GM18526 (cell line): ENCODE results near the gene WDR86.

ENCODE experiments used
- POLR2A ChIP-seq: IDR thresholded peaks from 3 replicates; pipeline ENCODE4 v1.6.1; 2011; ENCODE audit not compliant: insufficient read length; ENCODE audit errors: extremely low read depth

Gene WDR86

DNA sequence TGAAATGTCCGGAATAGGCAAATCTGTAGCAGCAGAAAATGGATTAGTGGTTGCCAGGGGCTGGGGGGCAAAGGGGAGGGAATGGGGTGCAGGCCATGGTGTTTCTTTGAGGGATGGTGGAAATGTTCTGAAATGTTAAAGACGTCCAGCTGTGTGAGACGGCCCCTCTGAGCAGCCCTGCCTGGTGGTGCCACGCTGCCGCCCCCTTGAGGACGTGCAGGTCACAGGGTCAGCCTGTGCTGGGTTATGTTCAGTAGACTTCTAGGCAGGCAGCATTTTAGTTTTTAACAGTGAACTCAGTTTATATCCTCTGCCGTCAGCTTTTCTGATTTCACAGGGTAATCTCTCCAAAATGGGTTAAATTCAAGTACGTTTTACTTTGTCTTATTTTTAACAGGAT, 58.8 kb downstream of the WDR86 start:
- no peak for TF ChIP-seq POLR2A

DNA sequence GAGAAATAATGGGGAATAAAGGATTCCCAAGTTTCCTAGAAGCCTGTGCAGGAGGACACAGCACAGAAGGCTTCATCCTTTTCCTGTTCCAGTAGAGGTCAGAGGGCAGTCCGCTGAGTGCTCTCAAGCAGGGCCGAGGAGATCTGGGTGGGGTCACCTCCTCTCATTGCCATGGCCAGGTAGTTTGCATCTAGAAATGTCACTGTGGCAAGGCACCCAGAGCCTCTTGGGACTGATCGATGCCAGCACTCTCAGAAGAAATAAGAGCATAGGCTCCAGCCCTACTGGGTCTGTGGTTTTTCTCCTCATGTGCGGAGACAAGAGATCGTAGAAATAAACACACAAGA, 60.4 kb downstream of the WDR86 start:
- TF ChIP-seq POLR2A: no peak

DNA sequence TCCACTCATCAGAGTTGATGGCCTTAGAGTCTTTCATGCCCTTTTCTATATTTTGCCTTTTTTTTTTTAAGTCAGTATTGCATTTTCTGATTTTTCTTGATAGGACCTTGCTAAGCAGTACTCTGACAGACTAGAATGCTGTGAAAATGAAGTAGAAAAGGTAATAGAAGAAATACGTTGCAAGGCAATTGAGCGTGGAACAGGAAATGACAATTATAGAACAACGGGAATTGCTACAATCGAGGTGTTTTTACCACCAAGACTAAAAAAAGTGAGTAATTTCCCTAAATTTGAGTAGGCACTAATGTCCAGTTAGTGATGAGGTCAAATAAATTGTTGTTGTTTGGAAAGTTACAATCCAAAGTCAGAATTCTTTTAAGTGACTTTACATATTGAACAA, 60.9 kb downstream of the WDR86 start:
- TF ChIP-seq POLR2A: no peak

DNA sequence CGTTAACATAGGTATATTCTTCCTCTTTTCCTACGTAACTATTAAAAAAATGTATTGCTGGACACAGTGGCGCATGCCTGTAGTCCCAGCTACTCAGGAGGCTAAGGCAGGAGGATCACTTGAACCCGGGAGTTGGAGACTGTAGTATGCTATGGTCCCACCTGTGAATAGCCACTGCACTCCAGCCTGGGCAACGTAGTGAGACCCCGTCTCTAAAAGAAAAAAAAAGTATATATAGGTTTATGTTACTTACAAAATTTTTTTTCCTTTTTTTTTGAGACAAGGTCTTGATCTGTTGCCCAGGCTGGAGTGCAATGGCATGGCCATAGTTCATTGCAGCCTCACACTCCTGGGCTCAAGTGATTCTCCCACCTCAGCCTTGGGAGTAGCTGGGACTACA, 62.6 kb downstream of the WDR86 start:
- no peak for TF ChIP-seq POLR2A

DNA sequence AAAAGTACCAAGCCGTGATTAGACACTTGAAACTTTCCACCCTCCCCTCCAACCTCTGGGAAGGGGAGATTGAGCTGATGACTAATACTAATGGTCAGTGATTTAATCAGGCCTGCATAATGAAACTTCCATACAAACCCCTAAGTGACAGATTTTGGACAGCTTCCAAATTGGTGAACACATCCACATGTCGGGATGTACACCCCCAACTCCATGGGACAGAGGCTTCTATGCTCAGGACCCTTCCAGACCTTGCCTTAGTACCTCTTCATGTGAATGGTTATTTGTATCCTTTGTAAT, 63.4 kb downstream of the WDR86 start:
- no peak for TF ChIP-seq POLR2A

DNA sequence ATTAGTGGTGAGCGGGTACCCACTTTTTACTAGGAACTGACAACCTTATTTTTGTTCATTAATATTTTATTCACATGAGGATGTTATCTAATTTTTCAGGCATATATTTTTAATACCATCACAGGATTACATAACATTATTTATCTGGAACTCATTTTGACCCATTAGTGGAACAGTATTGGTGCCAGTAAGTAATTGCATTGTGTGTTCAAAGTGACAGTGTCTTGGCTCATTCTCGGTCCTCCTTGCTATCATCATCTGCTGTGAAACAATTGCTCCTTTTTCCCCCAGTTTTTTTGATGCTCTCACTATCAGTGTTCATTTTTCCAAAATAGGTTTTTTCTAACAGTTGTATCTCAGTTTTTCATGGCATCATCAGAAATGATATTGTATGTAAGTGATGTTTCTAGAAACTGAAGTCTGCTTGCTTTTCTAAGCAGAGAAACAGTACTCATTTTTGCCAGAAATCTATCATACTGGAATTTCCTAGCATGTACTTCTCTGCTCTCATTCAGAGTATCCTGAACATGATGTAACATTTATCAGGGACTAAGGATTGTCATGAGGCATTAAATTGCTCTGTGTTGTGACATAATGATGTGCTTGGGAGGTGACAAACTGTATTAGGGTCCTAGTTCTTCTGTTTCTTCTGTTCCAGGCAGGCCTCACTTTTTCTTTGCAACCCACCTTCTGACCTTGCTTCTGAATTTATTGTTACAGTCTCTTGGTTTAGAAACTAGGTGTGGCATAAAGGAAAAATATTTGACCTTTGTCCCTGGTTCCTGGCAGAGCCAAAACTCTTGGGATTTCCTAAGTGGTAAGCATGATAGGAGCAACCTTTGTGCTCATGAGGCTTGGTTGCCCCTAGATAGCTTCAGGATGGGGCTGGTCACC, 64.0 kb downstream of the WDR86 start:
- TF ChIP-seq POLR2A: no peak

DNA sequence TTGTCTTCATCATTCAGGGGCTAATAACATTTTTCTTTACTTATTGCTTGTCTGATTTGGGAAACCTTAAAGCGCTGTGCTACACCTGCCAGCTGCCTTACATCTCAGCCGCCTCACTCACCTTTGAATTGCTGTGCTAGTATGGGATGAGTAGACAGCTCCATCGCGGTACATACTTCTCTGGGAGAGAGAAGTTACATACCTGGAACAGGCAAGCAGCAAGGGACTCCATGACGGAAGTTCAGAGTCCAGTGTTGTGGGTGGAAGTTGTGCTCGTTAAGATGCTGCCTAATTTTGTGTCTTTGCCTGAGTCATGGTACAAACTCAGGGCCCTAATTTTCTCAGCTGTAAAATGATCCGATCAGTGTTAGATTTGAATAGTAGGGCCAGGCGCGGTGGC, 66.3 kb downstream of the WDR86 start:
- TF ChIP-seq POLR2A: no peak

DNA sequence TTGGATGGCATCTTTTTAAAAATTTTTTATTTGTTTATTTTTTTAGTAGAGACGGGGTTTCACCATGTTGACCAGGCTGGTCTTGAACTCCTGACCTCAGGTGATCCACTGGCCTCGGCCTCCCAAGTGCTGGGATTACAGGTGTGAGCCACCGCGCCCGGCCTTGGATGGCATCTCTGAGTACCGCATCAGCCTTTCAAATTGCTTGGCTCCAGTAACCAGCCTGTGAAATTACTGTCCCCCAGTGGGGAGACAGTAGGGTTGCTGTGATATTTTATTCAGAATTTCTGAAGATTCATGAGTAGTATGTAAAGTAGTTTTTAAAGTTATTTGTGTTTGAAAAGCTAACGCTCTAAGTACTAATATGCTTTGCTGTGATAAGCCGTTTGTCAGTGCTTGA, 67.0 kb downstream of the WDR86 start:
- TF ChIP-seq POLR2A: no peak

DNA sequence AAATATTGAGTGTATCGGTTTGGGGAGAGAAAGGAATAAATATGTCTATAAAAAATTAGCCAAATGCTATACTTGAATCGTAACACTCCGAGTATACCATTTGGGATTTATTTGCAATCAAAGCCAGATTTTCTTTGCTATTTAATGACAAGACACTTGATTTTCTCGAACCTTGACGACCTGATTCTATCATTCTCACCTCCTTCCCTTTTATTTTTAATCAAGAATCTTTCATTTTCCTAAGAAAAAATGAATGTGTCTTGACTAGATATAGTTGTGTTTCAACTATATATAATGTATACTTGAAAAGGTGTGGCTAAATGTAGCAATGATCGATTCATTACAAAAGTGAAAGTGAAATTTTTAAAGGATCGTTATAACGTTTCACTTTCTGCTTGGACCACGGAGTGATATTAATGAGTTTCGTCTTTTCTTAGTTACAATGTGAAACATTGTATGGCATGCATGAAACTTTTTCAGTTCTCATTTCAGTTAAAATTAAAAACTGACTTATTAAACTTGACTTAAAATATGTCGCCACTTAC, 67.7 kb downstream of the WDR86 start:
- TF ChIP-seq POLR2A: no peak

GRCh38 chr7:151341357-151342101, 68.3 kb downstream of the WDR86 start, which contains the start of gene NUB1:
TSS of gene NUB1 (plus strand) at chr7:151341812. CDS start at chr7:151345350, 3,538 bp downstream.
- peak; percentile 51 for TF ChIP-seq POLR2A

DNA sequence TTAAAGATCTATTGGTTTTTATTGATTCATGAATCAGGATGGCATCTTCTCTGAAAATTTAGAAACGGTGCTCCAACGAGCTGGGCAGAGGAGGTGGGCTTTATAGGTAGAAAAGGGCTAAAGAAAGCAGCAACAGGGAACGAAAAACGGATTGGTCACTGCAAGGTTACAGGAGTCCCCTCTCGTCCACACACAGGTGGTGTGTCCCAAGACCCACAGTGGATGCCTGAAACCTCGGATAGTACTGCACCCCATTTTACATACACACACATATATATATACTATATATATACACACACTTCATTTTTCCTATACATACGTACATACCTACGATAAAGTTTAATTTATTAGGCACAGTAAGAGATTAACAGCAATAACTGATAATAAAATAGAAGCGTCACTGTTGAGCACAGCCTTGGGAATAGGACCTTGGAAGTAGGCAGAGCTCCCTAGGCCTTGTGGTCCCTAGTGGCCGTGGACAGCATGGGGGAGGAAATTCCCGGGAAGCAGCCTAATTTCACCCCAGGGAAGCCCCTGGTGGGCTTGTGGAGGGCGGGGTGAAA, 69.0 kb downstream of the WDR86 start:
- TF ChIP-seq POLR2A: no peak

DNA sequence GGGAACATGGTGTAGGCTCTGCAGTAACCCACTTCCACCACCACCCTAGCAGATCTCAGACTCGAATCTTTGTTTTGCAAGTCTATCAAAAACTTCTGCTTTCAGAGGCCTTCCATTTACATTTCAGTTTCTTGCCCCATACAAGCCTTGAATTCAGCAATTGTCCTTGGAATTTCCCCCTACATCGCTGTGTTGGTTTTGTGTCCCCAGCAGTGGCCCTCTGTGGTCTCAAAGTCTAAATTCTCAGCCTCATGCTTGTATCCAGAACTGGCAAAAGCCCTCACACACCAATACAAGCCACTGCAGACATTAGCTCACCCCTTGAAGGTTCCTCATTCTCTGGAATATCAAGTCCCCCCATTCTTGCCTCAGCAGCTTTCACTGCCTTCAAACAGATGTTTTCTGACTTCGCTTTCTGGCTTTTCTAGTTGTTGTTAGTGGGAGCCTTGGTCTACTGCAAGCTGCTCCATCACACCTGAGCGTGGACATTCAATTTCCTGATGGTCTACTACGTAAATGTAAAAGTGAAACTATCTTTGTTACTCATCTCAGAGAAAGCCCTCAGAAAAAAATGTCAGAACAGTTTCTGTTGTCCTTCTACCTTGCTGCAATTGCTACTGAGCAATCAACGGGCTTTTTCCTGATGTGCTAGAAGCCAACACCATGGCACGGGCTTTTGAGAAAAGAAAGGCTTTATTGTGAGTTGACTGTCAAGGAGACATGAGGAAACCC, 70.0 kb downstream of the WDR86 start:
- TF ChIP-seq POLR2A: no peak

DNA sequence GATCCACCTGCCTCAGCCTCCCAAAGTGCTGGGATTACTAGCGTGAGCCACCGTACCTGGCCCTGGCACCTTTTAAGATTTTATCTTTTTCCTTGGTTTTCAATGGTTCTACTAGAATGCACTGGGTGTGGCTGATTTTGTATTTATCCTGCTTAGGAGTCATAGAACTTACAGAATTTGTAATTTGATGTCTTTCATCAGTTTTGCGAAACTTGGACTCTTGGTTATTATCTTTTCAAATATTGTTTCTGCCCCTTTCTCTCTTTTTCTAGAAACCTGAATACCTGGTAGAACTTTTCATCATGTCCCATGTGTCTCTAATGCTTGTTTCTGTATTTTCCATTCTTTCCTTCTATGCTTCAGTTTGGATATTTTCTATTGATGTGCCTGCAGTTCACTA, 71.0 kb downstream of the WDR86 start:
- TF ChIP-seq POLR2A: no peak

- no peak for TF ChIP-seq POLR2A
Measured at GRCh38 chr7:151337346-151337745, 72.5 kb downstream of the WDR86 start.

GRCh38 chr7:151336027-151336708, 73.7 kb downstream of the WDR86 start:
- TF ChIP-seq POLR2A: no peak
